Suprapubic skin (tissue), 4 donors: ENCODE measurements around the gene DIAPH1.

Source experiments
- EP300 ChIP-seq: sonication (generic); formaldehyde crosslinking; IDR thresholded peaks from one replicate; pipeline ENCODE4 v1.6.1; 2017; ENCODE audit warnings: antibody characterized with exemption
- POLR2A ChIP-seq, 2 donors: fragments of 450-650 bp; IDR thresholded peaks; one replicate each; pipeline ENCODE4 v1.6.1; 2017; ENCODE audit warnings: antibody characterized with exemption in 2 of 2, mild to moderate bottlenecking in 2 of 2, moderate library complexity in 2 of 2
- POLR2AphosphoS5 ChIP-seq, 3 donors: sonication (generic); formaldehyde crosslinking; IDR thresholded peaks; one replicate each; pipeline ENCODE4 v1.6.1; 2017; ENCODE audit warnings: antibody characterized with exemption in 3 of 3
- TF ChIP-seq, protein P1 (sequence below), 2 donors: fragments of 200-600 bp in 1 of 2; fragments of 450-650 bp in 1 of 2; sonication (generic) in 1 of 2; IDR thresholded peaks; one replicate each; pipeline ENCODE4 v1.5.1; 2016 to 2019; ENCODE audit warnings: antibody characterized with exemption in 2 of 2, mild to moderate bottlenecking in 1 of 2, moderate library complexity in 1 of 2

DNA sequence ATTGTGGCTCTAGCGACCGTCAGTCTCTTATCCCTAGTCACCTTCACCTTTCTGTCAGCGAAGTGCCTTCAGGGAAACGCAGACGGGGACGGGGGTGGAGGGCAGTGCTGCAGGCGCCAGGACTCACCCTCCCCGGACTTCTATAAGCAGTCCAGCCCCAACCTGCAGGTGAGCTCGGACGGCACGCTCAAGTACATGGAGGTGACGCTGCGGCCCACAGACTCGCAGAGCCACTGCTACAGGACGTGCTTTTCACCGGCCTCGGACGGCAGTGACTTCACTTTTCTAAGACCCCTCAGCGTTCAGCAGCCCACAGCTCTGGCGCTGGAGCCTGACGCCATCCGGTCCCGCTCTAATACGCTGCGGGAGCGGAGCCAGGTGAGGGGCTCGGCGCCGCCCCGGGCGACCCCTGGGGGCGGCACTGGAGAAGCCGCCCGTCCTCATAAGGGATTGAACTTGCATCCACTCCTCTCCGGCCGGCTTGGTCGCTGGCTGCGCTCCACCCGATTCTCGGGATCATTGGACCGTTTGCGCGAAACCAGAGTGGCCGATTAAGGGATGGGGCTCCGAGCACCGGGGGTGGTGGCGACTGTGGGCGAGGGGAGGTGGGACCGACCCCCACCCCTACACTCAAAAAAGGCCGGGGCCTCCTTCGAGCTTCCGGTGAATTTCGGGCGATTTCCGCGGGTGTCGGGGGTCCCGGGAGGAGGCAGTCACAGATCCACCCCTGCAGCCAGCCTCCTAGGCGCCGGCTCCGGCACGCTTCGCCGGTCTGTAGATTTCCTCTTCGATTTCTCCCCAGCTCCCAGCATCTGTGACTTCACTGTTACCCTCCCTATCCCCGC is 127.3 kb downstream of the DIAPH1 start:
- TF ChIP-seq POLR2A (IDR thresholded peaks at IDR 0.05) (no peak), POLR2AphosphoS5 (IDR thresholded peaks at IDR 0.05) (no peak), EP300 (no peak)
- TF ChIP-seq, protein P1, sequence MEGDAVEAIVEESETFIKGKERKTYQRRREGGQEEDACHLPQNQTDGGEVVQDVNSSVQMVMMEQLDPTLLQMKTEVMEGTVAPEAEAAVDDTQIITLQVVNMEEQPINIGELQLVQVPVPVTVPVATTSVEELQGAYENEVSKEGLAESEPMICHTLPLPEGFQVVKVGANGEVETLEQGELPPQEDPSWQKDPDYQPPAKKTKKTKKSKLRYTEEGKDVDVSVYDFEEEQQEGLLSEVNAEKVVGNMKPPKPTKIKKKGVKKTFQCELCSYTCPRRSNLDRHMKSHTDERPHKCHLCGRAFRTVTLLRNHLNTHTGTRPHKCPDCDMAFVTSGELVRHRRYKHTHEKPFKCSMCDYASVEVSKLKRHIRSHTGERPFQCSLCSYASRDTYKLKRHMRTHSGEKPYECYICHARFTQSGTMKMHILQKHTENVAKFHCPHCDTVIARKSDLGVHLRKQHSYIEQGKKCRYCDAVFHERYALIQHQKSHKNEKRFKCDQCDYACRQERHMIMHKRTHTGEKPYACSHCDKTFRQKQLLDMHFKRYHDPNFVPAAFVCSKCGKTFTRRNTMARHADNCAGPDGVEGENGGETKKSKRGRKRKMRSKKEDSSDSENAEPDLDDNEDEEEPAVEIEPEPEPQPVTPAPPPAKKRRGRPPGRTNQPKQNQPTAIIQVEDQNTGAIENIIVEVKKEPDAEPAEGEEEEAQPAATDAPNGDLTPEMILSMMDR (IDR thresholded peaks at IDR 0.05): no peak
